Hepatocyte (in vitro differentiated cells): Measurements from ENCODE around the gene ADAM15.

Source experiments
- EZH2 ChIP-seq: fragments of 200-600 bp; sonication (generic); IDR thresholded peaks from 2 replicates; pipeline ENCODE4 v1.6.1; 2016; ENCODE audit warnings: antibody characterized with exemption, mild to moderate bottlenecking, borderline replicate concordance
- EZH2phosphoT487 ChIP-seq: fragments of 200-600 bp; sonication (generic); IDR thresholded peaks from one replicate; pipeline ENCODE4 v1.6.1; 2018; ENCODE audit warnings: antibody characterized with exemption, mild to moderate bottlenecking, low read depth, moderate library complexity; ENCODE audit not compliant: unreplicated experiment, severe bottlenecking
- TF ChIP-seq, protein P1 (sequence below): fragments of 200-600 bp; sonication (generic); IDR thresholded peaks from 2 replicates; pipeline ENCODE4 v1.5.1; 2016; ENCODE audit warnings: antibody characterized with exemption, mild to moderate bottlenecking; ENCODE audit not compliant: poor library complexity

DNA sequence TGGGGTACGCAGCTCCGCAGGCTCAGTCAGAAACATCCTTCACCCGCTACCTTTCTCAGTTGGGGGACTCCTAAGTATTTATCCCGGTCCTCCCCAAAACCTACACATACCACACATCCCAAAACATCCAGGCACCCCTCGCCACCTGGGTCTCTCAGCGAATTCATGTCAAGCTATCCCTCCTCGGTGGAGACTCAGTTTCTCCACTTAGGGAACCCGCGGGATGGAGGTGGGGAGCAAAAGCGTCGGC is 49.8 kb upstream of the ADAM15 start:
- TF ChIP-seq, protein P1, sequence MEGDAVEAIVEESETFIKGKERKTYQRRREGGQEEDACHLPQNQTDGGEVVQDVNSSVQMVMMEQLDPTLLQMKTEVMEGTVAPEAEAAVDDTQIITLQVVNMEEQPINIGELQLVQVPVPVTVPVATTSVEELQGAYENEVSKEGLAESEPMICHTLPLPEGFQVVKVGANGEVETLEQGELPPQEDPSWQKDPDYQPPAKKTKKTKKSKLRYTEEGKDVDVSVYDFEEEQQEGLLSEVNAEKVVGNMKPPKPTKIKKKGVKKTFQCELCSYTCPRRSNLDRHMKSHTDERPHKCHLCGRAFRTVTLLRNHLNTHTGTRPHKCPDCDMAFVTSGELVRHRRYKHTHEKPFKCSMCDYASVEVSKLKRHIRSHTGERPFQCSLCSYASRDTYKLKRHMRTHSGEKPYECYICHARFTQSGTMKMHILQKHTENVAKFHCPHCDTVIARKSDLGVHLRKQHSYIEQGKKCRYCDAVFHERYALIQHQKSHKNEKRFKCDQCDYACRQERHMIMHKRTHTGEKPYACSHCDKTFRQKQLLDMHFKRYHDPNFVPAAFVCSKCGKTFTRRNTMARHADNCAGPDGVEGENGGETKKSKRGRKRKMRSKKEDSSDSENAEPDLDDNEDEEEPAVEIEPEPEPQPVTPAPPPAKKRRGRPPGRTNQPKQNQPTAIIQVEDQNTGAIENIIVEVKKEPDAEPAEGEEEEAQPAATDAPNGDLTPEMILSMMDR, result no peak
- TF ChIP-seq EZH2, result no peak
- TF ChIP-seq EZH2phosphoT487, result no peak
